Measurements from ENCODE around the gene RERG.

RERG gene

GRCh38 chr12:15122344-15122743, 98.9 kb downstream of the RERG start:
- H3K36me3 ChIP-seq (replicated peaks; ENCODE audit: insufficient read depth, low read length): no peaks in the 10 kb centered on the region
- peak overlapping the region; percentile 45; the same call in 1 of the 2 replicates for H2AFZ ChIP-seq (ENCODE audit: low read length)
- TF ChIP-seq EZH2 (optimal IDR thresholded peaks at IDR 0.05; ENCODE audit: low read depth, low read length): no peak
- TF ChIP-seq CTCF (IDR thresholded peaks at IDR 0.05; ENCODE audit: low read length): no peak
- TF ChIP-seq EZH2phosphoT487 (IDR thresholded peaks at IDR 0.05; ENCODE audit: low read length): no peak
- peaks cover 11% of the 10 kb centered on the region for H3K4me1 ChIP-seq (ENCODE audit: low read length)
- H3K4me3 ChIP-seq (ENCODE audit: low read length): no peak overlapping the region
- no peaks in the 10 kb centered on the region for H3K9me2 ChIP-seq (replicated peaks; ENCODE audit: insufficient read depth, low read length)
- no peak overlapping the region; the same call in 1 of the 2 replicates for H3K27ac ChIP-seq (ENCODE audit: low read length)
- no peaks in the 10 kb centered on the region for H3K27me3 ChIP-seq (replicated peaks; ENCODE audit: insufficient read depth, low read length)
- no peaks in the 10 kb centered on the region for H3K79me2 ChIP-seq (ENCODE audit: low read length)
- H4K20me1 ChIP-seq (ENCODE audit: insufficient read depth, low read length): no peaks in the 10 kb centered on the region
- DNase-seq: peak; percentile 51
- H3K4me2 ChIP-seq (ENCODE audit: low read depth, low read length): no peak overlapping the region; the same call in 1 of the 2 replicates
- H3F3A ChIP-seq (ENCODE audit: insufficient read depth, low read length): no peaks in the 10 kb centered on the region
- no peak overlapping the region for H3K9ac ChIP-seq (ENCODE audit: low read length)
- no peaks in the 10 kb centered on the region for H3K9me3 ChIP-seq (replicated peaks; ENCODE audit: insufficient read depth, low read length)

- Histone ChIP-seq H3K27me3 (replicated peaks; ENCODE audit: insufficient read depth, low read length) (no peaks in the 10 kb centered on the region), H3K4me3 (ENCODE audit: low read length) (no peak overlapping the region)
These were observed 102.3 kb downstream of the RERG start for GRCh38 chr12:15118955-15119354.

DNA sequence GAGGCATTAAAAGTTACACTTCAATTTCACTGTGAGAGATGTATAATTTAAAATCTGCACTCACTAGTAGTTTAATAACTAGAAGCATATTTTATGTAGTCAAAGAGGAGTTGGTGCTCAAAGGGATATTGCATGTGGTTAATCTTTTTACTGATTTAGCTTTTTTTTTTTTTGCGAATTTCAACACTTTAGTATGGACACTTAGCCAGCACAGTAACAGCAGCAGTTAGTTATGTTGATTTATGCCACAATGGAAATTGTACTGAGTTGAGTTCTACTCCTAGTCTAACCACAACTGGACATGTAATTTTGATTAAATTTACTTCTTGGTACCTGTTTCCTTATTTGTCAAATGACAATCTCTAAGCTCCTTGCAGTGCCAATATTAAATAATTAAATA, 104.2 kb downstream of the RERG start:
- H3K79me2 ChIP-seq (ENCODE audit: low read length): no peaks in the 10 kb centered on the region
- H3K4me3 ChIP-seq (ENCODE audit: low read length): no peak overlapping the region
- no peak for DNase-seq
- no peak overlapping the region for H3K4me2 ChIP-seq (ENCODE audit: low read depth, low read length)
- no peaks in the 10 kb centered on the region for H3K27me3 ChIP-seq (replicated peaks; ENCODE audit: insufficient read depth, low read length)
- no peaks in the 10 kb centered on the region for H3K9me3 ChIP-seq (replicated peaks; ENCODE audit: insufficient read depth, low read length)
- no peaks in the 10 kb centered on the region for H3F3A ChIP-seq (ENCODE audit: insufficient read depth, low read length)
- H3K9me2 ChIP-seq (replicated peaks; ENCODE audit: insufficient read depth, low read length): no peaks in the 10 kb centered on the region
- TF ChIP-seq CTCF (IDR thresholded peaks at IDR 0.05; ENCODE audit: low read length) (no peak), EZH2 (optimal IDR thresholded peaks at IDR 0.05; ENCODE audit: low read depth, low read length) (no peak), EZH2phosphoT487 (IDR thresholded peaks at IDR 0.05; ENCODE audit: low read length) (no peak)
- no peak overlapping the region for H3K9ac ChIP-seq (ENCODE audit: low read length)
- H3K27ac ChIP-seq (ENCODE audit: low read length): no peak overlapping the region
- H2AFZ ChIP-seq (ENCODE audit: low read length): no peak overlapping the region
- H3K4me1 ChIP-seq (ENCODE audit: low read length): peaks cover 5% of the 10 kb centered on the region; the same call in 1 of the 2 replicates
- no peaks in the 10 kb centered on the region for H3K36me3 ChIP-seq (replicated peaks; ENCODE audit: insufficient read depth, low read length)
- H4K20me1 ChIP-seq (ENCODE audit: insufficient read depth, low read length): no peaks in the 10 kb centered on the region

More at GRCh38 chr12:15118955-15119354, 102.3 kb downstream of the RERG start:
- Histone ChIP-seq H3F3A (ENCODE audit: insufficient read depth, low read length) (no peaks in the 10 kb centered on the region), H3K9me3 (replicated peaks; ENCODE audit: insufficient read depth, low read length) (no peaks in the 10 kb centered on the region), H2AFZ (ENCODE audit: low read length) (no peak overlapping the region), H3K4me2 (ENCODE audit: low read depth, low read length) (no peak overlapping the region), H3K4me1 (ENCODE audit: low read length) (peaks cover 11% of the 10 kb centered on the region), H3K79me2 (ENCODE audit: low read length) (no peaks in the 10 kb centered on the region), H4K20me1 (ENCODE audit: insufficient read depth, low read length) (no peaks in the 10 kb centered on the region), H3K36me3 (replicated peaks; ENCODE audit: insufficient read depth, low read length) (no peaks in the 10 kb centered on the region), H3K9ac (ENCODE audit: low read length) (no peak overlapping the region), H3K27ac (ENCODE audit: low read length) (no peak overlapping the region), H3K9me2 (replicated peaks; ENCODE audit: insufficient read depth, low read length) (no peaks in the 10 kb centered on the region)
- TF ChIP-seq EZH2 (optimal IDR thresholded peaks at IDR 0.05; ENCODE audit: low read depth, low read length) (no peak), CTCF (IDR thresholded peaks at IDR 0.05; ENCODE audit: low read length) (no peak), EZH2phosphoT487 (IDR thresholded peaks at IDR 0.05; ENCODE audit: low read length) (no peak)
- DNase-seq: no peak
